Measurements from ENCODE around the gene PLEKHG3. TPM values are rescaled to one million over a fixed set of nuclear protein-coding genes. Genes with fewer than 3 reads are reported as not detected.

Gene PLEKHG3
- total and polyA plus RNA-seq, 2 donors (not counting 1 experiment from before 2014, with no cell fraction given): 0.17 to 3.0 TPM

DNA sequence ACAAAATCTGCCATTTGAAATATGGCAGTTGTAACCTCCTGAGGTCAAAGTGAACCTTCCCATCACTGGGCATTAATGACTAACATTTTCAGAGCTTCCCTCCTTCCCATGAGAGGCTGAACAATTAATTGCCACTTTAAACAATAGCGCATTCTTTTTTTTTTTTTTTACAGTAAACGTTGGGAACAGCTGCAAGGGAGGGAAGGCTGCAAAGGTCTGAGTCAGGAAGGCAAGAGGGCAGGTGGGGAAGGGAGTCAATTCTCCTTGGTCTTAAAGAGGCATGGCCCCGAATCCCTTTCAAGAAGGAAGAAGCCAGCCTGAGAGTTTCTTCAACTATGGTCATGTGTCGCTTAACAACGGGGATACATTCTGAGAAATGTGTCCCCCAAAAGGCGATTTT is 41.0 kb upstream of the PLEKHG3 start:
- Histone ChIP-seq H3K36me3 (ENCODE audit: control insufficient read depth, insufficient read depth, low read length) (no peaks in the 10 kb centered on the region), H3K4me3 (replicated peaks in 1 of 4; ENCODE audit: control extremely low read depth in 1 of 4, insufficient read depth in 1 of 4, low read depth in 3 of 4, low read length in 4 of 4) (no peak overlapping the region), H3K79me2 (ENCODE audit: control insufficient read depth, insufficient read depth, low read length) (no peaks in the 10 kb centered on the region), H2AFZ (ENCODE audit: low read length) (no peak overlapping the region), H4K20me1 (ENCODE audit: control insufficient read depth, extremely low read depth, insufficient read depth, low read length) (no peaks in the 10 kb centered on the region), H3K4me1 (ENCODE audit: control insufficient read depth, extremely low read depth, insufficient read depth, low read length) (no peaks in the 10 kb centered on the region), H3K4me2 (ENCODE audit: extremely low read depth, insufficient read depth, low read length) (no peak overlapping the region), H3K27me3 (ENCODE audit: control insufficient read depth, insufficient read depth, low read length) (peaks cover 4% of the 10 kb centered on the region), H3K9ac (ENCODE audit: insufficient read depth, low read length) (no peak overlapping the region), H3K27ac (ENCODE audit: insufficient read depth, low read length) (no peak overlapping the region), H3K9me3 (ENCODE audit: control insufficient read depth, insufficient read depth, low read depth, low read length) (no peaks in the 10 kb centered on the region)
- TF ChIP-seq, protein P1, sequence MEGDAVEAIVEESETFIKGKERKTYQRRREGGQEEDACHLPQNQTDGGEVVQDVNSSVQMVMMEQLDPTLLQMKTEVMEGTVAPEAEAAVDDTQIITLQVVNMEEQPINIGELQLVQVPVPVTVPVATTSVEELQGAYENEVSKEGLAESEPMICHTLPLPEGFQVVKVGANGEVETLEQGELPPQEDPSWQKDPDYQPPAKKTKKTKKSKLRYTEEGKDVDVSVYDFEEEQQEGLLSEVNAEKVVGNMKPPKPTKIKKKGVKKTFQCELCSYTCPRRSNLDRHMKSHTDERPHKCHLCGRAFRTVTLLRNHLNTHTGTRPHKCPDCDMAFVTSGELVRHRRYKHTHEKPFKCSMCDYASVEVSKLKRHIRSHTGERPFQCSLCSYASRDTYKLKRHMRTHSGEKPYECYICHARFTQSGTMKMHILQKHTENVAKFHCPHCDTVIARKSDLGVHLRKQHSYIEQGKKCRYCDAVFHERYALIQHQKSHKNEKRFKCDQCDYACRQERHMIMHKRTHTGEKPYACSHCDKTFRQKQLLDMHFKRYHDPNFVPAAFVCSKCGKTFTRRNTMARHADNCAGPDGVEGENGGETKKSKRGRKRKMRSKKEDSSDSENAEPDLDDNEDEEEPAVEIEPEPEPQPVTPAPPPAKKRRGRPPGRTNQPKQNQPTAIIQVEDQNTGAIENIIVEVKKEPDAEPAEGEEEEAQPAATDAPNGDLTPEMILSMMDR (conservative IDR thresholded peaks at IDR 0.05 in 1 of 2, IDR thresholded peaks at IDR 0.05 in 1 of 2; ENCODE audit: low read depth in 1 of 2, low read length in 2 of 2): no peak
- TF ChIP-seq EZH2 (IDR thresholded peaks at IDR 0.05; ENCODE audit: low read length, missing control alignments): no peak
- DNase-seq (ENCODE audit: low read depth in 2 of 2): peak in 1 of 2 donors; percentile 63

DNA sequence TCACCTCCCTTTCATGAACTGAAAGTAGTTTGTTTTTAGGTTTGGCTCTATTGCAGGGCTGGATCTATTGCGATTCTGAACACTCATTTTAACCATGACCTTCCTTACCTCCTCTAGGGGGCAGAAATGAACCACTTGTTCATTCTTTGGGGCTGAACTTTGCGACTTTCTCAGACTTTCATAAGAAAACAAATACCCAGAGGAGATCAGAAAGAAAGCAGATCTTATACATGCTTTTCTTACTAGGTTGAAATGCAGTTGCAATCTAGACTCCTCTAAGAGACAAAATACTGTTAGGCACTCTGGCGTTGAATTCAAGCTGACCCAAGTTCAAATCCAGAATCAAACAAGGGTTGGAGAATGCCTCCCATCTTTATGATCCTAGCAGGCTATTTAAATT is 32.6 kb upstream of the PLEKHG3 start:
- no peaks in the 10 kb centered on the region for H3K36me3 ChIP-seq (ENCODE audit: control insufficient read depth, insufficient read depth, low read length)
- H2AFZ ChIP-seq (ENCODE audit: low read length): no peak overlapping the region
- H4K20me1 ChIP-seq (ENCODE audit: control insufficient read depth, extremely low read depth, insufficient read depth, low read length): no peaks in the 10 kb centered on the region
- H3K4me2 ChIP-seq (ENCODE audit: extremely low read depth, insufficient read depth, low read length): no peak overlapping the region
- TF ChIP-seq EZH2 (IDR thresholded peaks at IDR 0.05; ENCODE audit: low read length, missing control alignments): no peak
- TF ChIP-seq, protein P1 (conservative IDR thresholded peaks at IDR 0.05 in 1 of 2, IDR thresholded peaks at IDR 0.05 in 1 of 2; ENCODE audit: low read depth in 1 of 2, low read length in 2 of 2): peak; percentile 73 to 88
- no peak overlapping the region for H3K9ac ChIP-seq (ENCODE audit: insufficient read depth, low read length)
- H3K79me2 ChIP-seq (ENCODE audit: control insufficient read depth, insufficient read depth, low read length): no peaks in the 10 kb centered on the region
- peak; percentile 51 to 81 for DNase-seq (ENCODE audit: low read depth in 2 of 2)
- H3K9me3 ChIP-seq (ENCODE audit: control insufficient read depth, insufficient read depth, low read depth, low read length): no peaks in the 10 kb centered on the region
- no peak overlapping the region for H3K4me3 ChIP-seq (replicated peaks in 1 of 4; ENCODE audit: control extremely low read depth in 1 of 4, insufficient read depth in 1 of 4, low read depth in 3 of 4, low read length in 4 of 4)
- no peak overlapping the region for H3K27ac ChIP-seq (ENCODE audit: insufficient read depth, low read length)
- peaks cover 10% of the 10 kb centered on the region for H3K27me3 ChIP-seq (ENCODE audit: control insufficient read depth, insufficient read depth, low read length)
- no peaks in the 10 kb centered on the region for H3K4me1 ChIP-seq (ENCODE audit: control insufficient read depth, extremely low read depth, insufficient read depth, low read length)

DNA sequence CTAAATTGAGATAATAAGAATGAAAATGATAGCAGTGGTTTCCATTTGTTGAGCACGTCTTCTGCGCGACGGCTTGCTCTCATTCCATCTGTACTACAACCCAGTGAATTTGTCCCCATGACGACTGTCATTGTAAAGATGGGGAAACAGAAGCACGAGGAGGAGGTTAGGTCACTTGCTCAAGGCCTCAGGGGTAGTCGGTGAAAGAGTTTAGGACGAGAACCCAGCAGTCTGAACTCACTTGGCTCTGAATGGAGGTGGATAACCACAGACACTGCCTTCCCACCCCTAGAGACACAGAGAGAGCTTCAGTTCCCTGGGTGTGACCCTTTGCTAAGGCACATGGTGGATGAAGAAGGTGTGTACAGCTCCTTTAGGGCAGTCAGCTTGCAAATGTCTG is 30.9 kb upstream of the PLEKHG3 start:
- Histone ChIP-seq H3K27me3 (ENCODE audit: control insufficient read depth, insufficient read depth, low read length) (peaks cover 10% of the 10 kb centered on the region), H3K9me3 (ENCODE audit: control insufficient read depth, insufficient read depth, low read depth, low read length) (no peaks in the 10 kb centered on the region), H3K4me1 (ENCODE audit: control insufficient read depth, extremely low read depth, insufficient read depth, low read length) (no peaks in the 10 kb centered on the region), H4K20me1 (ENCODE audit: control insufficient read depth, extremely low read depth, insufficient read depth, low read length) (no peaks in the 10 kb centered on the region), H3K4me2 (ENCODE audit: extremely low read depth, insufficient read depth, low read length) (no peak overlapping the region), H3K36me3 (ENCODE audit: control insufficient read depth, insufficient read depth, low read length) (no peaks in the 10 kb centered on the region), H3K4me3 (replicated peaks in 1 of 4; ENCODE audit: control extremely low read depth in 1 of 4, insufficient read depth in 1 of 4, low read depth in 3 of 4, low read length in 4 of 4) (no peak overlapping the region), H3K79me2 (ENCODE audit: control insufficient read depth, insufficient read depth, low read length) (no peaks in the 10 kb centered on the region), H2AFZ (ENCODE audit: low read length) (no peak overlapping the region), H3K27ac (ENCODE audit: insufficient read depth, low read length) (no peak overlapping the region), H3K9ac (ENCODE audit: insufficient read depth, low read length) (no peak overlapping the region)
- TF ChIP-seq, protein P1 (conservative IDR thresholded peaks at IDR 0.05 in 1 of 2, IDR thresholded peaks at IDR 0.05 in 1 of 2; ENCODE audit: low read depth in 1 of 2, low read length in 2 of 2): no peak
- no peak for TF ChIP-seq EZH2 (IDR thresholded peaks at IDR 0.05; ENCODE audit: low read length, missing control alignments)
- DNase-seq (ENCODE audit: low read depth in 2 of 2): no peak

Data from fibroblast of lung (primary cell).